Cardiac muscle cell (in vitro differentiated cells and primary cell): ENCODE data around the gene LGR5. TPM values are rescaled to one million over a fixed set of nuclear protein-coding genes. Genes with fewer than 3 reads are reported as not detected.
A peak's percentile ranks its signal among the peaks of the same experiment; 100 is the strongest.

Source experiments
- DNase-seq, 2 donors: peaks; one replicate each; pipeline versions ENCODE4 v3.0.0 to v3.0.0-alpha.2; 2010 to 2017; ENCODE audit warnings: low read depth in 1 of 2, low spot score in 1 of 2
- H3K27ac ChIP-seq: fragments of 200-600 bp; sonication (generic); 2 replicates; pipeline ENCODE4 v1.5.1; 2016
- H3K27me3 ChIP-seq: fragments of 200-600 bp; sonication (generic); 2 replicates; pipeline ENCODE4 v1.6.0; 2016; ENCODE audit warnings: control low read depth
- H3K36me3 ChIP-seq: fragments of 200-600 bp; sonication (generic); 2 replicates; pipeline ENCODE4 v1.5.1; 2016; ENCODE audit warnings: control low read depth
- H3K4me1 ChIP-seq: fragments of 200-600 bp; sonication (generic); 2 replicates; pipeline ENCODE4 v1.8.1; 2017; ENCODE audit warnings: low read depth, mild to moderate bottlenecking, mixed run types
- H3K4me3 ChIP-seq: fragments of 200-600 bp; sonication (generic); 2 replicates; pipeline ENCODE4 v1.5.1; 2016; ENCODE audit warnings: mild to moderate bottlenecking
- H3K9me3 ChIP-seq: fragments of 200-600 bp; sonication (generic); 2 replicates; pipeline ENCODE4 v1.5.1; 2017; ENCODE audit warnings: low read depth, mild to moderate bottlenecking, control low read depth
- CTCF ChIP-seq: IDR thresholded peaks from 2 replicates; pipeline ENCODE4 v1.5.1; 2012; ENCODE audit warnings: low read depth, mild to moderate bottlenecking, low read length
- polyA plus RNA-seq: library from polyadenylated mRNA; unstranded; fragments of >200 nt; fragmentation: Nextera tagmentation; extraction: Ambion mirVana; gene quantifications from 2 replicates; pipeline ENCODE4 v1.2.1, GENCODE V29; 2016
- total RNA-seq: library from RNA; depleted of rRNA; stranded (reverse); fragments of >200 nt; gene quantifications from 2 replicates; pipeline ENCODE4 v1.2.3, GENCODE V29; 2016

Gene LGR5
- total RNA-seq: 0.12 and 0.25 TPM in 2 replicates
- 0.34 TPM in 1 of 2 replicates, not detected in the other for polyA plus RNA-seq

GRCh38 chr12:71439613-71440344 lies at the start of gene LGR5:
Gene LGR5 (plus strand): TSS chr12:71439798. CDS start chr12:71440081, 283 bp downstream.
- TF ChIP-seq CTCF: no peak
- Histone ChIP-seq H3K27ac (no peak within 1 kb of the TSS), H3K4me3 (peak within 1 kb of the TSS; percentile 32), H3K9me3 (no peaks in the 10 kb centered on the region), H3K27me3 (peaks cover 72% of the 10 kb centered on the region), H3K4me1 (peaks cover 4% of the 10 kb centered on the region), H3K36me3 (no peaks in the 10 kb centered on the region)
- DNase-seq: peak; percentile 32 to 79

GRCh38 chr12:71392521-71393145 lies 47.0 kb upstream of the LGR5 start:
- Histone ChIP-seq H3K9me3 (no peaks in the 10 kb centered on the region), H3K27me3 (no peaks in the 10 kb centered on the region)
- peak; percentile 91 for TF ChIP-seq CTCF

GRCh38 chr12:71393625-71394024 lies 46.0 kb upstream of the LGR5 start:
- Histone ChIP-seq H3K27me3 (no peaks in the 10 kb centered on the region), H3K36me3 (no peaks in the 10 kb centered on the region), H3K9me3 (no peaks in the 10 kb centered on the region), H3K4me3 (no peak overlapping the region), H3K27ac (no peak overlapping the region), H3K4me1 (no peaks in the 10 kb centered on the region)
- no peak for TF ChIP-seq CTCF
- DNase-seq: no peak

More at GRCh38 chr12:71392521-71393145, 47.0 kb upstream of the LGR5 start:
- Histone ChIP-seq H3K4me3 (no peak overlapping the region), H3K36me3 (no peaks in the 10 kb centered on the region), H3K27ac (no peak overlapping the region), H3K4me1 (no peaks in the 10 kb centered on the region)
- peak; percentile 81 to 86 for DNase-seq

GRCh38 chr12:71397433-71397954 lies 42.1 kb upstream of the LGR5 start:
- no peak for TF ChIP-seq CTCF
- H3K9me3 ChIP-seq: no peaks in the 10 kb centered on the region
- no peak for DNase-seq
- no peaks in the 10 kb centered on the region for H3K4me1 ChIP-seq
- H3K36me3 ChIP-seq: no peaks in the 10 kb centered on the region
- H3K27me3 ChIP-seq: no peaks in the 10 kb centered on the region
- no peak overlapping the region for H3K4me3 ChIP-seq
- no peak overlapping the region for H3K27ac ChIP-seq

- H3K4me1 ChIP-seq: no peaks in the 10 kb centered on the region
- H3K27me3 ChIP-seq: no peaks in the 10 kb centered on the region
- H3K4me3 ChIP-seq: no peak overlapping the region
- no peaks in the 10 kb centered on the region for H3K9me3 ChIP-seq
- peak in 1 of 2 donors; percentile 1 for DNase-seq
- no peaks in the 10 kb centered on the region for H3K36me3 ChIP-seq
- TF ChIP-seq CTCF: no peak
- no peak overlapping the region for H3K27ac ChIP-seq
These were observed 40.4 kb upstream of the LGR5 start for GRCh38 chr12:71399197-71399596.
